Common myeloid progenitor, CD34-positive (primary cell): ENCODE data around the gene SRSF6.
"Not testable (repeated sequence)": the region's sequence is repeated elsewhere in the genome, so short reads cannot be mapped to it uniquely, and the experiment has no call there.

Experiments used
- CTCF ChIA-PET: fragments of 350-600 bp; sonication (Branson Sonifier 250); formaldehyde crosslinking; loops from one replicate; lab custom pipeline; 2021; ENCODE audit warnings: antibody characterized with exemption; lab: Charles Lee
- POLR2A ChIA-PET: fragments of 350-600 bp; sonication (Branson Sonifier 250); formaldehyde crosslinking; loops from one replicate; lab custom pipeline; 2021; ENCODE audit warnings: antibody characterized with exemption; lab: Charles Lee
- DNase-seq, 3 donors: peaks; one replicate each; pipeline versions ENCODE4 v3.0.0 to v3.0.0-alpha.2; 2013
- H3K27ac ChIP-seq, 2 experiments: 1 replicate in 1 of 2; 2 replicates in 1 of 2; pipeline ENCODE4 v1.7.0; 2013; ENCODE audit warnings: inconsistent platforms in 2 of 2, low read length in 2 of 2, mild to moderate bottlenecking in 2 of 2, low read depth in 1 of 2, moderate library complexity in 1 of 2; ENCODE audit not compliant: severe bottlenecking in 2 of 2, insufficient read depth in 1 of 2, poor library complexity in 1 of 2
- H3K27me3 ChIP-seq, 5 experiments: replicated peaks in 2 of 5; 1 replicate in 3 of 5; 2 replicates in 2 of 5; pipeline versions ENCODE4 v1.6.1 to v1.7.0; 2013; ENCODE audit warnings: low read length in 4 of 5, mild to moderate bottlenecking in 2 of 5, moderate library complexity in 2 of 5, inconsistent platforms in 1 of 5; ENCODE audit not compliant: insufficient read depth in 5 of 5, control insufficient read depth in 4 of 5
- H3K36me3 ChIP-seq, 4 experiments: 1 replicate in 2 of 4; 2 replicates in 2 of 4; pipeline versions ENCODE4 v1.6.1 to v1.7.0; 2013; ENCODE audit warnings: low read length in 3 of 4, control low read depth in 1 of 4, mild to moderate bottlenecking in 1 of 4; ENCODE audit not compliant: control insufficient read depth in 4 of 4, insufficient read depth in 4 of 4
- H3K4me1 ChIP-seq, 4 experiments: 1 replicate in 3 of 4; 2 replicates in 1 of 4; pipeline versions ENCODE4 v1.6.1 to v1.7.1; 2013; ENCODE audit warnings: low read length in 3 of 4, mild to moderate bottlenecking in 3 of 4, control low read depth in 1 of 4, inconsistent platforms in 1 of 4, moderate library complexity in 1 of 4; ENCODE audit not compliant: control insufficient read depth in 4 of 4, insufficient read depth in 4 of 4; ENCODE audit errors: control extremely low read depth in 1 of 4
- H3K4me3 ChIP-seq, 7 experiments: 1 replicate in 4 of 7; 2 replicates in 3 of 7; pipeline versions ENCODE4 v1.5.1 to v1.7.0; 2013; ENCODE audit warnings: mild to moderate bottlenecking in 7 of 7, low read length in 6 of 7, moderate library complexity in 6 of 7, inconsistent platforms in 2 of 7, low read depth in 2 of 7, control low read depth in 1 of 7; ENCODE audit not compliant: insufficient read depth in 4 of 7, control insufficient read depth in 1 of 7; ENCODE audit errors: extremely low read depth in 1 of 7
- H3K9me3 ChIP-seq, 5 experiments: 1 replicate in 4 of 5; 2 replicates in 1 of 5; pipeline versions ENCODE4 v1.6.1 to v1.7.1; 2013; ENCODE audit warnings: low read length in 4 of 5, mild to moderate bottlenecking in 2 of 5, inconsistent platforms in 1 of 5, low read depth in 1 of 5, moderate library complexity in 1 of 5; ENCODE audit not compliant: control insufficient read depth in 4 of 5, insufficient read depth in 2 of 5; ENCODE audit errors: control extremely low read depth in 1 of 5
- WGBS: methylation state at CpG from one replicate; pipeline ENCODE4 v1.1.5; 2013; ENCODE audit not compliant: insufficient coverage; 5-methylcytosine and 5-hydroxymethylcytosine counted together

SRSF6 gene

DNA sequence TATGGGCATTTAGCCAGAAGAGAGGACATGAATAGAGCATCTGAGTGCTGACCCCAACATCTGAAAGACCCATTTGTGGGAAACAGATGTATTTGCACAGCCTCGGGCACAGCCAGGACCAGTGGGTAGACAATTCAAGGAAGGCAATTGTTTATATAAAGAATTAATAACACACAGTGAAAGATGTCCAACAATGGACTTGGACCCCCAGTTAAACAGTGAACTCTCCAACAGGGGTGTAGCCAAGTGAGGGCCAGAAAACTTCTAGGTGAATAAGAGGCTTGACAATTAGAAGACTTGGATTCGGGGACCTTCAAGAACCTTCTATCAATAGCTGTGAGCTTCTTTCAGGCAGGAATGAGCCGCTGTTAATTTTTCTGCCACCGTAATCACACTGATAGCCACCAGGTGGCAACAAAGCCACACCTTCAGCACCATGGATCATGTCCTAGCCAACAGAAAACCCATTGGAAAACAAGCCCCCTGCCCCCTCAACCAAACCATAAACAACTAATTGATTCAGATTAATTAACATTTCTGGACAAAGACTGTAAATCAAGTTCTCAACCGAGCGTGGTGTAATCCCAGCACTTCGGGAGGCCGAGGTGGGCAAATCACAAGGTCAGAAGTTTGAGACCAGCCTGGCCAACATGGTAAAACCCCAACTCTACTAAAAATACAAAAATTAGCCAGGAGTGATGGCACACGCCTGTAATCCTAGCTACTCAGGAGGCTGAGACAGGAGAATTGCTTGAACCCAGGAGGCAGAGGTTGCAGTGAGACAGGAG is 8.8 kb upstream of the SRSF6 start:
- Histone ChIP-seq H3K27ac (no peak overlapping the region), H3K4me3 (no peak overlapping the region), H3K9me3 (no peaks in the 10 kb centered on the region), H3K4me1 (peaks cover 3 to 34% (median 27%) of the 10 kb centered on the region in 4 experiments), H3K36me3 (no peaks in the 10 kb centered on the region), H3K27me3 (peaks cover 0 to 1% (median 0%) of the 10 kb centered on the region in 5 experiments)
- DNase-seq = peak; percentile 55 to 75 (median 66)
- 26% methylated on average over 3 of the region's 9 CpGs for WGBS
- ChIA-PET CTCF (interaction anchor here (0.6 to 2.6 kb wide), 15 partner anchors 8 to 302 kb away, joined by 3 to 11 read pairs (median 4); partner anchors contain the start of gene IFT52), POLR2A (no interaction called here)

DNA sequence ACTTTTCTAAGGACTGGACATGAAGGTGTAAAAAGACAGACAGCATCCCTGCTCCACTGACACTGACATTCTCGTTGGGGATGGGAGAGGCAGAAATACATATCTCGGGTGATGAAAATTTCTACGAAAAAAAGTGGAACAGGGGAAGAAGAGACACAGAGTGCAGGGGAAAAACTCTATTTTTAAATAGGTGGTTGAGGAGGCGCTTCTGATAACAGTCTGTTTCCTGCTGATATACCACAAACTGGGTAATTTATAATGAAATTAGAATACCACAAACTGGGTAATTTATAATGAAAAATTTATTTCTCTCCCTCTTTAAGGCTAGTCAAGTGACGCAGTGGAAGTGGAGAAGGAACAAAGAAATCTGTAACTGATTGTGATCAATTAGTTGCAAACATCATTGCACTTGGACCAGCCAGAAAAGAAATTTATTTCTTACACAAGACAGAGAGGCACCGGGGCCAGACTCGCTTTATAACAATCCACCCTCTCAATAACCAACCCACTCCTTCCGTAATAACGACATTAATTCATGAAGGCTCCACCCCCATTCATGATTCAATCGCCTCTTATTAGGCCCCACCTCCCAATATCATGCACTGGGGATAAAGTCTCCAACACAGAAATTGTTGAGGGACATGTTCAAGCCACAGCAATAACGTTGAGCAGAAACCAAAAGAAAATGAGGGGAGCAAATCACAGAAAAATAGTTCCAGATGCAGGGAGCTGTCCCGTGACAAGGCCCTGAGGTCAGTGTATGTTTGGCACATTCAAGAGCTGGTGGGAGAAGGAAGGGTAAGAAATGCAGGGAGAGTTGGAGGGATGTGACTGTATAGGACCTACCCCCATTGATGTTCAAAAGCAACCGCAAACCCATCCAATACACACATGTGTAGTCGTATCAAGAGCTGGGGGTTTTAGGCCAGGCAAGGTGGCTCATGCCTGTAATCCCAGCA is 6.6 kb upstream of the SRSF6 start:
- peaks cover 3 to 32% (median 27%) of the 10 kb centered on the region in 4 experiments for H3K4me1 ChIP-seq
- WGBS = 11% methylated on average over 9 of the region's 14 CpGs
- H3K27me3 ChIP-seq = no peaks in the 10 kb centered on the region
- no peaks in the 10 kb centered on the region for H3K9me3 ChIP-seq
- H3K4me3 ChIP-seq = peak overlapping the region in 5 of 7 experiments; percentile 2 to 32 (median 25)
- peak; percentile 49 to 90 (median 83) for DNase-seq
- ChIA-PET CTCF (interaction anchor here (1.7 to 2.6 kb wide), 3 partner anchors 64 to 242 kb away, joined by 10 to 11 read pairs (median 10); no protein-coding TSS in a partner anchor), POLR2A (no interaction called here)
- H3K36me3 ChIP-seq = no peaks in the 10 kb centered on the region
- H3K27ac ChIP-seq = no peak overlapping the region

DNA sequence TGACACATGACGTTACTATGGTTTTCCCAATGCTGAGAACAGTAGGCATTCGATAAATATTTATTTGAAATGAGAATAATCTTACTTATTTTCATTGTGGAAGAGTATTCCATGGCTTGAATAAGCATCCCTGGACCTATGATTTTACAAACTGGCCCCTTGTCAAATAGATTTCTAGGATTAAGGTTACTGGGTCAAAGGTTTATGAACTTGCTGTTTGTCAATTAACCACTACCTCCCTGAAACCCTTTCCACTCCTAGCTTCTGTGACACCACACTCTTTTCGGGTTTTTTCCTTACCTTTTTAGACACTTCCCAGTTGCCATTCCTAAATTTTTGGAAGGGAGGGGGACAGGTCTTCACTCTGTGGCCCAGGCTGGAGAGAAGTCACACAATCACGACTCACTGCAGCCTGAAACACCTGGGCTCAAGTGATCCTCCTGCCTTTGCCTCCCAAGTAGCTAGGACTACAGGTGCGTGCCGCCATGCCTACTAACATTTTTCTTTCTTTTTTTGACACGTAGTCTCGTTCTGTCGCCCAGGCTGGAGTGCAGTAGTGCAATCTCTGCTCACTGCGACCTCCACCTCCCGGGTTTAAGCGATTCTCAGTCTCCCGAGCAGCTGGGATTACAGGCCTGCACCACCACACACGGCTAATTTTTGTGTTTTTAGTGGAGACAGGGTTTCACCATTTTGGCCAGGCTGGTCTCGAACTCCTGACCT is 5.1 kb upstream of the SRSF6 start:
- no peaks in the 10 kb centered on the region for H3K9me3 ChIP-seq
- DNase-seq = no peak
- H3K4me3 ChIP-seq = no peak overlapping the region
- H3K27ac ChIP-seq = no peak overlapping the region
- ChIA-PET POLR2A (no interaction called here), CTCF (no interaction called here)
- peaks cover 3 to 34% (median 28%) of the 10 kb centered on the region in 4 experiments for H3K4me1 ChIP-seq
- no peaks in the 10 kb centered on the region for H3K36me3 ChIP-seq
- no peaks in the 10 kb centered on the region for H3K27me3 ChIP-seq
- WGBS = 99% methylated on average over 12 of the region's 15 CpGs

DNA sequence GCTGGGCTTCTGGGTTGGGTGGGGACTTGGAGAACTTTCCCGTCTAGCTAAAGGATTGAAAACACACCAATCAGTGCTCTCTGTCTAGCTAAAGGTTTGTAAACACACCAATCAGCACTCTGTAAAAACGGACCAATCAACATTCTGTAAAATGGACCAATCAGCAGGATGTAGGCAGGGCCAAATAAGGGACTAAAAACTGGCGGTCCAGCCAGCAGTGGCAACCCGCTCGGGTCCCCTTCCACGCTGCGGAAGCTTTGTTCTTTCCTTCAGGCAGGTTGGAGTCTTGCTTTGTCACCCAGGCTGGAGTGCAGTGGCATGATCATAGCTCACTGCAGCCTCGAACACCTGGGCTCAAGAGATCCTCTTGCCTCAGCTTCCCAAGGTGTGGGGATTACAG is 1.4 kb upstream of the SRSF6 start:
- H3K27ac ChIP-seq, H3K9me3 ChIP-seq, DNase-seq, H3K27me3 ChIP-seq: not testable (repeated sequence)
- ChIA-PET CTCF (interaction anchor here (0.9 to 1.5 kb wide), 3 partner anchors 43 to 62 kb away, joined by 3 to 7 read pairs (median 3); no protein-coding TSS in a partner anchor), POLR2A (interaction anchor here (1.3 kb wide), 1 partner anchor 58 kb away, joined by 7 read pairs; no protein-coding TSS in a partner anchor)
- peaks cover 7 to 22% (median 21%) of the 10 kb centered on the region in 4 experiments for H3K36me3 ChIP-seq
- H3K4me3 ChIP-seq = peak overlapping the region in 2 of 7 experiments; percentile 87 to 88
- H3K4me1 ChIP-seq = peaks cover 11 to 26% (median 18%) of the 10 kb centered on the region in 4 experiments
- WGBS = 93% methylated on average over 8 of the region's 8 CpGs

DNA sequence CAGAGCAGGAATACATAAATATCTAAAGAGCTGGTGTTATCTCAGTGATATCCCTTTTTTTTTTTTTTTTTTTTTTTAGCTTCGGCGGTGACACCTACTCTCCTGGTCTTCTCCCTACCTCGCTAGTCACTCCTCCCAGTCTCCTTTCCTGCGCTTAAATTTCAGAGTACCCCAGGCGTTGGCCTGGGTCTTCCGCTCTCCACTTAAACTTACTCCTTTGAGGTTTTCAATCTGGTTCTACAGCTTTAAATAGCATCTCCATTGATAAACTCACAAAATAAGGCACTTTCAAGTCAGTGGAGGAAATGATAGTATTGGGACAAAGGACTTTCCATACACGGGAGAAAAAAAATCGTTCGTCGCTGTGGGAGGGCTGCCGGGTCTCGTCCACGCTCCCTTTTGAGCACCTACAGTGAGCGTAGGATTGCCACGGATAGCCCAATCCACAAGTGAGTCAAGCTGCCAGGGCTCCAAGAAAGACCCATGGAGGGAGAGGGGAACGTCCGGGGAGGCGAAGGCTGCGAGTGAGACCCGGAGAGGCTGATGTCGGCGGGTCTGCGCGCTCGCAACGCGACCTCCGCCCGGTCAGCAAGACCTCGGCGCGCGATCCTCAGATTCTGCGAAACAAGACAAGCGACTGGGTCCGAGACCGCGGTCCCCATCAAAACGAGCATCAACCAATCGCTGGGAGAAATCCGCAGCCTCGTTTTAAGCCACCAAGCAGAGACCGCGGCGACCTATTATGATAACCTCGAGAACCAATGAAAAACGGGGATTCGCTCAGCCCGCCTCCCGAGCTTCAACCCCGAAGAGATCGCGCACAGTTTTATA is 672 bp upstream of the SRSF6 start:
- DNase-seq = peak; percentile 94 to 97 (median 96)
- ChIA-PET POLR2A (interaction anchor here (0.7 to 1.8 kb wide), 4 partner anchors 10 to 232 kb away, joined by 3 to 12 read pairs (median 6); no protein-coding TSS in a partner anchor), CTCF (interaction anchor here (0.9 to 1.5 kb wide), 4 partner anchors 42 to 235 kb away, joined by 3 to 7 read pairs (median 3); no protein-coding TSS in a partner anchor)
- Histone ChIP-seq H3K36me3 (peaks cover 11 to 29% (median 27%) of the 10 kb centered on the region in 4 experiments), H3K9me3 (no peaks in the 10 kb centered on the region), H3K4me1 (peaks cover 8 to 21% (median 16%) of the 10 kb centered on the region in 4 experiments), H3K27me3 (no peaks in the 10 kb centered on the region), H3K4me3 (peak overlapping the region; percentile 59 to 92 (median 86)), H3K27ac (peak overlapping the region; percentile 98 to 99)
- WGBS = under 1% methylated on average over 52 of the region's 53 CpGs
